ENCODE results near the gene CAPN13. TPM values are rescaled to one million over a fixed set of nuclear protein-coding genes. Genes with fewer than 3 reads are reported as not detected.
A peak's percentile ranks its signal among the peaks of the same experiment; 100 is the strongest.

Gene CAPN13
- total RNA-seq, 2 donors from 2014 or later = 25.5 to 31.2 TPM

DNA sequence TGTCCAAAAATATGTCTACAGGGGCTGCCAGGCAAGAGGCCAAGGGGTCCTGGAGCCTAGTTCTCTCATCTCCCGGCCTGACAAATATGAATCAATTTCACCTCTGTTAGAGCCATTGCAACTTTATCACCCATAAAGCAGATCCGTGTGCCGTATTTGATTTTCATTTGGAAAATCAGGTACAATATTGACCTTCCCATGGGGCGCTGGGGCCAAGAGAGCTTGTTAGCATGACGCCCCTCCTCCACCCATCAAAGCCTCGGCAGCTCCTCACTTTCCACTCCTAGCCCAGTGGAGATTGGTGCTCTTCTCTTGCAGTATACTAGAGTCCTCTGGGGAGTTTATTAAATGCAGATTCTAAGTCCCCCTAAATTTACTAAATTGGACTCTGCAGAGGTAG lies 96.8 kb downstream of the CAPN13 start:
- no peak overlapping the region for H3K27ac ChIP-seq
- TF ChIP-seq, protein P1, sequence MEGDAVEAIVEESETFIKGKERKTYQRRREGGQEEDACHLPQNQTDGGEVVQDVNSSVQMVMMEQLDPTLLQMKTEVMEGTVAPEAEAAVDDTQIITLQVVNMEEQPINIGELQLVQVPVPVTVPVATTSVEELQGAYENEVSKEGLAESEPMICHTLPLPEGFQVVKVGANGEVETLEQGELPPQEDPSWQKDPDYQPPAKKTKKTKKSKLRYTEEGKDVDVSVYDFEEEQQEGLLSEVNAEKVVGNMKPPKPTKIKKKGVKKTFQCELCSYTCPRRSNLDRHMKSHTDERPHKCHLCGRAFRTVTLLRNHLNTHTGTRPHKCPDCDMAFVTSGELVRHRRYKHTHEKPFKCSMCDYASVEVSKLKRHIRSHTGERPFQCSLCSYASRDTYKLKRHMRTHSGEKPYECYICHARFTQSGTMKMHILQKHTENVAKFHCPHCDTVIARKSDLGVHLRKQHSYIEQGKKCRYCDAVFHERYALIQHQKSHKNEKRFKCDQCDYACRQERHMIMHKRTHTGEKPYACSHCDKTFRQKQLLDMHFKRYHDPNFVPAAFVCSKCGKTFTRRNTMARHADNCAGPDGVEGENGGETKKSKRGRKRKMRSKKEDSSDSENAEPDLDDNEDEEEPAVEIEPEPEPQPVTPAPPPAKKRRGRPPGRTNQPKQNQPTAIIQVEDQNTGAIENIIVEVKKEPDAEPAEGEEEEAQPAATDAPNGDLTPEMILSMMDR (IDR thresholded peaks at IDR 0.05) = no peak
- H3K9me3 ChIP-seq = no peaks in the 10 kb centered on the region
- no peak overlapping the region for H3K4me3 ChIP-seq
- H3K27me3 ChIP-seq = no peaks in the 10 kb centered on the region
- intact Hi-C loops (cut with DNase I) = loop anchor here (5.0 to 10.0 kb wide), 3 partner anchors 462 to 814 kb away; no protein-coding TSS in a partner anchor
- no peak for DNase-seq
- H3K4me1 ChIP-seq = no peaks in the 10 kb centered on the region
- no peak overlapping the region for H3K9ac ChIP-seq (ENCODE audit: low read depth in 2 of 2, low read length in 2 of 2)
- H3K36me3 ChIP-seq = no peaks in the 10 kb centered on the region

DNA sequence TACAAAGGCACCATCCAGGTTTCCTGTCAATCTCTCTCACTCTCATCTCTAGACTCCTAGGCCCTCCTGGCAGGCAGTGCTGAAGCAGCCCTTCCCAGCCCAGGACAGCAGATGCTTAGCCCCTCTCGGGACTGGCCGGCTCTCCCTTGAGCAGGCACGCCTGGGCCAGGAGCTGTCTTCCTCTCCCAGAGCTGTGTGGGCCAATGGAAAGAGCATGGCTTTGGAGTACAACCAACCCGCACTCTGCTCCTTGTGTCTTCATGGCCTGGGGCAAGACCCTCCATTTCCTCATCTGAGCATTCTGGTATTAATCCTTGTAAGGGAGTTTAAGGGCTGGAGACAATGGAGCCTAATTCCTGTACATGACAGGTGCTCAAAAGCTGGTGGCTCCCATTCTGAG lies 97.2 kb downstream of the CAPN13 start:
- Histone ChIP-seq H3K9me3 (no peaks in the 10 kb centered on the region), H3K27me3 (no peaks in the 10 kb centered on the region), H3K9ac (ENCODE audit: low read depth in 2 of 2, low read length in 2 of 2) (no peak overlapping the region), H3K4me3 (no peak overlapping the region), H3K27ac (no peak overlapping the region), H3K36me3 (no peaks in the 10 kb centered on the region), H3K4me1 (no peaks in the 10 kb centered on the region)
- intact Hi-C loops (cut with DNase I) = loop anchor here (5.0 to 10.0 kb wide), 3 partner anchors 462 to 815 kb away; no protein-coding TSS in a partner anchor
- TF ChIP-seq, protein P1 (IDR thresholded peaks at IDR 0.05) = no peak
- DNase-seq = no peak

GRCh38 chr2:30709516-30709915 lies 97.7 kb downstream of the CAPN13 start:
- Histone ChIP-seq H3K36me3 (no peaks in the 10 kb centered on the region), H3K4me3 (no peak overlapping the region), H3K27me3 (no peaks in the 10 kb centered on the region), H3K9ac (ENCODE audit: low read depth in 2 of 2, low read length in 2 of 2) (no peak overlapping the region), H3K4me1 (no peaks in the 10 kb centered on the region), H3K9me3 (no peaks in the 10 kb centered on the region), H3K27ac (no peak overlapping the region)
- intact Hi-C loops (cut with DNase I) = loop anchor here (10.0 kb wide), 1 partner anchor 615 kb away; no protein-coding TSS in a partner anchor
- TF ChIP-seq, protein P1 (IDR thresholded peaks at IDR 0.05) = no peak
- no peak for DNase-seq

DNA sequence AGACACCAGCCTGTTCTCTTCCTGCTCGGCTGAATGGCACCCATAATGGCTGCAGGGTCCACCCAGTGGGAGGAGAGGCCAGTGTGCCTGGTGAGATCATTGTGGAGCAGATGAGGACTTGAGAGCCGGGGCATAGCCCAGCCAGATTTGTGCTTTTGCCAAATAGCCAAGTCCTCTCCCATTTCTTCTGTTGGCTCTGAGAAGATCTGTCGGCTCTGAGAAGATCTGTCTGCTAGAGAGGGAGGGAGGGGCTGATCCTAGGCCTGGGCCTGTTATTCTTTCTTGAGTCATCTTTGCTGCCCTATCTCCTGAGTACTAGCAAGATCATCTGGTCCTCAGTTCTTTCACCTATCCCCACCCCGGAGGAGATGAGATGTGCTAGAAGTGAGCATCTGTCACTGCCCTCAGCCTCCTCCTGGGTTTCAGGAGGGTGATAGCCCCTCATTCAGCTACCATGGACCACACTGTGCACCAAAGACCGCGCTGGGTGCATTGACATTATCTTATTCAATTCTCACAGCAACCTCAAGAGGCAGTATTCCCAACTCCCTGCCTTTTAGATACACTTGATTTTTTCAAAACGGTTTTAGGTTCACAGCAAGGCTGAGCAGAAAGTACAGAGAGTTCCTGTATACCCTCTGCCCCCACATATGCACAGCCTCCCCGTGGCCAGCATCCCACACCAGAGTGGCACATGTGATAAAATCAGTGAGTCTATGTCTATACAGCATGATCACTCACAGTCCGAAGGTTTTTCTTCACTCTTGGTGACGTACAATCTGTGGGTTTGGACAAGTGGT lies 98.6 kb downstream of the CAPN13 start:
- TF ChIP-seq, protein P1 (IDR thresholded peaks at IDR 0.05) = no peak
- Histone ChIP-seq H3K36me3 (no peaks in the 10 kb centered on the region), H3K27me3 (no peaks in the 10 kb centered on the region), H3K4me1 (no peaks in the 10 kb centered on the region), H3K27ac (no peak overlapping the region), H3K9me3 (no peaks in the 10 kb centered on the region), H3K4me3 (no peak overlapping the region), H3K9ac (ENCODE audit: low read depth in 2 of 2, low read length in 2 of 2) (no peak overlapping the region)
- DNase-seq = peak; percentile 29
- intact Hi-C loops (cut with DNase I) = loop anchor here (10.0 kb wide), 1 partner anchor 614 kb away; no protein-coding TSS in a partner anchor

- intact Hi-C loops (cut with DNase I) = loop anchor here (2.0 to 10.0 kb wide), 3 partner anchors 499 to 613 kb away; no protein-coding TSS in a partner anchor
- H3K27ac ChIP-seq = no peak overlapping the region
- no peaks in the 10 kb centered on the region for H3K9me3 ChIP-seq
- DNase-seq = no peak
- TF ChIP-seq, protein P1 (IDR thresholded peaks at IDR 0.05) = no peak
- no peaks in the 10 kb centered on the region for H3K4me1 ChIP-seq
- no peaks in the 10 kb centered on the region for H3K36me3 ChIP-seq
- no peak overlapping the region for H3K4me3 ChIP-seq
- no peak overlapping the region for H3K9ac ChIP-seq (ENCODE audit: low read depth in 2 of 2, low read length in 2 of 2)
- H3K27me3 ChIP-seq = no peaks in the 10 kb centered on the region
These were observed 99.8 kb downstream of the CAPN13 start for GRCh38 chr2:30707304-30707903.
